ENCODE data around the gene PRR35. TPM values are rescaled to one million over a fixed set of nuclear protein-coding genes. Genes with fewer than 3 reads are reported as not detected.

The PRR35 gene
- total RNA-seq, 1 experiment from 2014 or later, result not detected

DNA sequence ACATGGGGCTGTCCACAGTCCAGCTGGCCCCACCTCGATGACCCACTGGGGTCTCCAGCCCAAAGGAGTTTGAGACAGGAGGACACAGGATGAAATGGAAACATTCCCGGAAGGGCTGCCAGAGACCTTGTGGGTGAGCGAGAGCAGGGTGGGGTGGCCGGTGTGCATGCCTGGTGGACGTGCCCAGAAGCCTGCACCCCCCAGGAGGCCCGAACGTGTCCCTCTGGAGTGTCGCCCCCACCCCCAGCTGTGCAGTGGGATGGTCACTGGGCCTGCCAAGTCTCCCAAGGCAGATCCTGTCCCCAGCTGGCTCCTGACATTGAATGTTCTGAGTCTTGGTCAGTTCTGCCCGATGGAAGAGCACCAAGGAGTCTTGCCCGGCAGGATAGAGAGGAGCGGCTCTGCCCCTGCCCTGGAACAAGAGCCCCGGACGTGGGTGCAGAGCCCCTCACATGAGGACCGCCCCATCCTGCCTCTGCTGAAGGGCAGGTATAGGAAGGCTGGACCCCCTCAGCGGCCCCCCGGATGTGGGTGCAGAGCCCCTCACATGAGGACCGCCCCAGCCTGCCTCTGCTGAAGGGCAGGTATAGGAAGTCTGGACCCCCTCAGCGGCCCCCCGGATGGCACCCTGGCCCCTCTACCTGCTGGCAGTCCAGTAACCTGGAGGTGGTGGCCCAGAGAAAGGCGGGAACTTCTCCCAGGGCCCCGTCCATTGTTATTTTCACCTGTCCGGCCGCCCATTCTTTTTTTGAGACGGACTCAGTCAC lies 35.7 kb upstream of the PRR35 start:
- DNase-seq, result no peak
- peaks cover 24% of the 10 kb centered on the region for H3K4me1 ChIP-seq (ENCODE audit: insufficient read depth, low read length)
- H3K4me3 ChIP-seq (ENCODE audit: low read length), result no peak overlapping the region
- H3K9ac ChIP-seq (ENCODE audit: low read length), result no peak overlapping the region
- intact Hi-C loops (cut with micrococcal nuclease), result loop anchor here (10.0 kb wide), 1 partner anchor 60 kb away; no protein-coding TSS in a partner anchor
- BruUV-seq (replicated peaks), result no TSS peak
- no peak for TF ChIP-seq EZH2 (IDR thresholded peaks at IDR 0.05; ENCODE audit: low read length, unreplicated experiment)
- TF ChIP-seq, protein P1, sequence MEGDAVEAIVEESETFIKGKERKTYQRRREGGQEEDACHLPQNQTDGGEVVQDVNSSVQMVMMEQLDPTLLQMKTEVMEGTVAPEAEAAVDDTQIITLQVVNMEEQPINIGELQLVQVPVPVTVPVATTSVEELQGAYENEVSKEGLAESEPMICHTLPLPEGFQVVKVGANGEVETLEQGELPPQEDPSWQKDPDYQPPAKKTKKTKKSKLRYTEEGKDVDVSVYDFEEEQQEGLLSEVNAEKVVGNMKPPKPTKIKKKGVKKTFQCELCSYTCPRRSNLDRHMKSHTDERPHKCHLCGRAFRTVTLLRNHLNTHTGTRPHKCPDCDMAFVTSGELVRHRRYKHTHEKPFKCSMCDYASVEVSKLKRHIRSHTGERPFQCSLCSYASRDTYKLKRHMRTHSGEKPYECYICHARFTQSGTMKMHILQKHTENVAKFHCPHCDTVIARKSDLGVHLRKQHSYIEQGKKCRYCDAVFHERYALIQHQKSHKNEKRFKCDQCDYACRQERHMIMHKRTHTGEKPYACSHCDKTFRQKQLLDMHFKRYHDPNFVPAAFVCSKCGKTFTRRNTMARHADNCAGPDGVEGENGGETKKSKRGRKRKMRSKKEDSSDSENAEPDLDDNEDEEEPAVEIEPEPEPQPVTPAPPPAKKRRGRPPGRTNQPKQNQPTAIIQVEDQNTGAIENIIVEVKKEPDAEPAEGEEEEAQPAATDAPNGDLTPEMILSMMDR (conservative IDR thresholded peaks at IDR 0.05; ENCODE audit: low read depth, low read length), result no peak
- no peak for TF ChIP-seq EZH2phosphoT487 (IDR thresholded peaks at IDR 0.05; ENCODE audit: borderline replicate concordance, low read length)
- no peaks in the 10 kb centered on the region for H3K27me3 ChIP-seq (ENCODE audit: low read length)
- H3K4me2 ChIP-seq (ENCODE audit: low read length), result peak overlapping the region; percentile 100
- H3K79me2 ChIP-seq (ENCODE audit: low read length), result peaks cover 41% of the 10 kb centered on the region
- no peaks in the 10 kb centered on the region for H3F3A ChIP-seq (ENCODE audit: low read length, unreplicated experiment)
- no peak for ATAC-seq
- ChIA-PET CTCF (no interaction called here), POLR2A (ENCODE audit: unreplicated experiment) (no interaction called here)
- no peaks in the 10 kb centered on the region for H3K9me3 ChIP-seq (ENCODE audit: low read length)
- no peaks in the 10 kb centered on the region for H3K36me3 ChIP-seq (ENCODE audit: low read depth, low read length)
- H4K20me1 ChIP-seq (ENCODE audit: low read length), result peaks cover 8% of the 10 kb centered on the region
- no peak overlapping the region for H2AFZ ChIP-seq (ENCODE audit: low read length)
- H3K27ac ChIP-seq (ENCODE audit: low read length), result no peak overlapping the region
- H3K9me2 ChIP-seq (replicated peaks; ENCODE audit: low read length), result no peaks in the 10 kb centered on the region

DNA sequence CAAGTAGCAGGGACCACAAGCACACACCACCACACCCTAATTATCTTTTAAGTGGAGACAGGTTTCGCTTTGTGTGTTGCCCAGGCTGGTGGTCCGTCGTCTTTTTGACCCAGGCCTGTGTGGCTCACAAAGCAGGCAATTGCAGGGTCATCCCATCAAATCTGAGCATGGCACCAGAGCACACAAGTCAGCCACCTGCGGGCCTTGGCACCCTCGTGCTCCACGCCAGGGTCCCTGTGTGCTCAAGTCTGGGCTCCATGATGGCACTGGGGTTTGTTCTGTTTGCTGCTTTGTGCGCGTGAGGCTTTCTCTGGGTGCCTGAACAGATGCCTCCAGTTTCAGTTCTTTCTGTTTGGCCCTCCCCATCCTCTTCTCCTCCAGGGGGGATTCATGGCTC lies 35.1 kb upstream of the PRR35 start:
- peak overlapping the region; percentile 84 for H3K27ac ChIP-seq (ENCODE audit: low read length)
- no peak overlapping the region for H2AFZ ChIP-seq (ENCODE audit: low read length)
- no peaks in the 10 kb centered on the region for H3K36me3 ChIP-seq (ENCODE audit: low read depth, low read length)
- no peaks in the 10 kb centered on the region for H3K9me2 ChIP-seq (replicated peaks; ENCODE audit: low read length)
- intact Hi-C loops (cut with micrococcal nuclease), result loop anchor here (10.0 kb wide), 1 partner anchor 60 kb away; no protein-coding TSS in a partner anchor
- no peak overlapping the region; the same call in 1 of the 2 replicates for H3K4me3 ChIP-seq (ENCODE audit: low read length)
- BruUV-seq (replicated peaks), result no TSS peak
- TF ChIP-seq, protein P1 (conservative IDR thresholded peaks at IDR 0.05; ENCODE audit: low read depth, low read length), result no peak
- TF ChIP-seq EZH2 (IDR thresholded peaks at IDR 0.05; ENCODE audit: low read length, unreplicated experiment) (no peak), EZH2phosphoT487 (IDR thresholded peaks at IDR 0.05; ENCODE audit: borderline replicate concordance, low read length) (no peak)
- peak overlapping the region; percentile 100 for H3K4me2 ChIP-seq (ENCODE audit: low read length)
- POLR2A ChIA-PET (ENCODE audit: unreplicated experiment), result no interaction called here
- ATAC-seq, result no peak
- CTCF ChIA-PET, result no interaction called here
- no peaks in the 10 kb centered on the region for H3K9me3 ChIP-seq (ENCODE audit: low read length)
- no peak for DNase-seq
- H4K20me1 ChIP-seq (ENCODE audit: low read length), result peaks cover 15% of the 10 kb centered on the region
- H3K79me2 ChIP-seq (ENCODE audit: low read length), result peaks cover 47% of the 10 kb centered on the region
- H3K4me1 ChIP-seq (ENCODE audit: insufficient read depth, low read length), result peaks cover 26% of the 10 kb centered on the region
- H3K27me3 ChIP-seq (ENCODE audit: low read length), result no peaks in the 10 kb centered on the region
- no peaks in the 10 kb centered on the region for H3F3A ChIP-seq (ENCODE audit: low read length, unreplicated experiment)
- H3K9ac ChIP-seq (ENCODE audit: low read length), result no peak overlapping the region
